Measurements from ENCODE around the gene LIF.

- TF ChIP-seq CTCF (conservative IDR thresholded peaks at IDR 0.05; ENCODE audit: low read length) (no peak), EZH2phosphoT487 (IDR thresholded peaks at IDR 0.05; ENCODE audit: borderline replicate concordance, low read depth, low read length) (no peak)
Measured at GRCh38 chr22:30265823-30266444, 19.4 kb upstream of the LIF start.

All from OCI-LY7 (cell line).